Measurements from ENCODE around the gene PHF3. TPM values are rescaled to one million over a fixed set of nuclear protein-coding genes. Genes with fewer than 3 reads are reported as not detected.

The PHF3 gene
- total RNA-seq, 1 experiment from 2014 or later = 56.4 TPM

DNA sequence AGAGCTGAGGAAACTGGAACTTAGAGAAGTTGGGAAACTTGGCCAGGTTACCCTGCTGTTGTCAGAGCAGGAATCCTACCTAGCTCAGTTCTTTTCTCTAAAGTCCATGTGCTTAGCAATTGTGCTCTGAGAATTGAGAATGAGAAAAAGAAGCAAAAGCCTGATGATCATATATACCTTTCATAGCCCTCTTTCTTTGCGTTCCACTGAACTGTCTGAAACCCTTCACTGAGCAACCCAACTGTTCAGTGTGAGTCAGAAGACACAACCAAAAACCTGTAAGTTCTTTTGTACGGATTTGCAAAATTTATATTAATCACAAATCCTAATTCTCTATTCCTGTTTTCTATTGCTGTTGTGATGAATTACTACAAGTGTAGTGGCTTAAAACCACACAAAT, 80.6 kb downstream of the PHF3 start (continued):
- TF ChIP-seq ZBTB43 (CRISPR knock-in tag; IDR thresholded peaks at IDR 0.05) (no peak), PREB (CRISPR knock-in tag; IDR thresholded peaks at IDR 0.05; ENCODE audit: borderline replicate concordance) (no peak), ZBTB21 (CRISPR knock-in tag; IDR thresholded peaks at IDR 0.05; ENCODE audit: borderline replicate concordance) (no peak), TEAD1 (CRISPR knock-in tag; IDR thresholded peaks at IDR 0.05) (no peak), EMX1 (CRISPR knock-in tag; IDR thresholded peaks at IDR 0.05) (no peak), NFE2L1 (CRISPR knock-in tag; IDR thresholded peaks at IDR 0.05) (no peak)
- TF ChIP-seq, protein P1, sequence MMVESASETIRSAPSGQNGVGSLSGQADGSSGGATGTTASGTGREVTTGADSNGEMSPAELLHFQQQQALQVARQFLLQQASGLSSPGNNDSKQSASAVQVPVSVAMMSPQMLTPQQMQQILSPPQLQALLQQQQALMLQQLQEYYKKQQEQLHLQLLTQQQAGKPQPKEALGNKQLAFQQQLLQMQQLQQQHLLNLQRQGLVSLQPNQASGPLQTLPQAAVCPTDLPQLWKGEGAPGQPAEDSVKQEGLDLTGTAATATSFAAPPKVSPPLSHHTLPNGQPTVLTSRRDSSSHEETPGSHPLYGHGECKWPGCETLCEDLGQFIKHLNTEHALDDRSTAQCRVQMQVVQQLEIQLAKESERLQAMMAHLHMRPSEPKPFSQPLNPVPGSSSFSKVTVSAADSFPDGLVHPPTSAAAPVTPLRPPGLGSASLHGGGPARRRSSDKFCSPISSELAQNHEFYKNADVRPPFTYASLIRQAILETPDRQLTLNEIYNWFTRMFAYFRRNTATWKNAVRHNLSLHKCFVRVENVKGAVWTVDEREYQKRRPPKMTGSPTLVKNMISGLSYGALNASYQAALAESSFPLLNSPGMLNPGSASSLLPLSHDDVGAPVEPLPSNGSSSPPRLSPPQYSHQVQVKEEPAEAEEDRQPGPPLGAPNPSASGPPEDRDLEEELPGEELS (CRISPR knock-in tag; IDR thresholded peaks at IDR 0.05) = no peak
- TF ChIP-seq, protein P2, sequence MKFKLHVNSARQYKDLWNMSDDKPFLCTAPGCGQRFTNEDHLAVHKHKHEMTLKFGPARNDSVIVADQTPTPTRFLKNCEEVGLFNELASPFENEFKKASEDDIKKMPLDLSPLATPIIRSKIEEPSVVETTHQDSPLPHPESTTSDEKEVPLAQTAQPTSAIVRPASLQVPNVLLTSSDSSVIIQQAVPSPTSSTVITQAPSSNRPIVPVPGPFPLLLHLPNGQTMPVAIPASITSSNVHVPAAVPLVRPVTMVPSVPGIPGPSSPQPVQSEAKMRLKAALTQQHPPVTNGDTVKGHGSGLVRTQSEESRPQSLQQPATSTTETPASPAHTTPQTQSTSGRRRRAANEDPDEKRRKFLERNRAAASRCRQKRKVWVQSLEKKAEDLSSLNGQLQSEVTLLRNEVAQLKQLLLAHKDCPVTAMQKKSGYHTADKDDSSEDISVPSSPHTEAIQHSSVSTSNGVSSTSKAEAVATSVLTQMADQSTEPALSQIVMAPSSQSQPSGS (CRISPR knock-in tag; IDR thresholded peaks at IDR 0.05; ENCODE audit: borderline replicate concordance, low read depth) = no peak

DNA sequence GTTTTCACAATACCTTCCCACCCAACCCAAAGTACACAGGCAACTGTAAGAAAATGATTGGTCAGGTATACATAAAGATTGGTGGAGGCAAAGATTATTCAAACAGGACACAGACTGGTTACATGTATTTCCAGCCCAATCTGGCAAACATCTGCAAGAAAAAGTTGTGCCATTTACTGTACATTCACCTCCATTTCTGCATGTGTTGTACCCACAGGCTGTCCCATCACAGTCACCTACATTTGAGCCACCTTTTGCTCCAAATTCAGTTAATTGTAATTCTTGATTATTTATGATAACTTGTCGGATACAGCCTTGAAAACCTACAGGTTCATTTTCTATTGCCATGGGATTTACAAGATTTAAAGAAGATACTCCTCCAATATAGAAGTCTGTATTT, 85.6 kb downstream of the PHF3 start:
- Mint-ChIP-seq H3K36me3 (no peaks in the 10 kb centered on the region), H3K27ac (no peak overlapping the region), H3K27me3 (ENCODE audit: low read depth) (no peaks in the 10 kb centered on the region), H3K4me1 (no peaks in the 10 kb centered on the region), H3K9me3 (no peaks in the 10 kb centered on the region), H3K4me3 (no peak overlapping the region)
- TF ChIP-seq NR2C2 (CRISPR knock-in tag; IDR thresholded peaks at IDR 0.05) (no peak), ZNF512 (CRISPR knock-in tag; IDR thresholded peaks at IDR 0.05; ENCODE audit: borderline replicate concordance) (no peak), GABPB1 (CRISPR knock-in tag; IDR thresholded peaks at IDR 0.05) (no peak), FOXK1 (CRISPR knock-in tag; IDR thresholded peaks at IDR 0.05) (no peak), CBFB (CRISPR knock-in tag; IDR thresholded peaks at IDR 0.05; ENCODE audit: low read depth) (no peak)
- TF ChIP-seq, protein P3, sequence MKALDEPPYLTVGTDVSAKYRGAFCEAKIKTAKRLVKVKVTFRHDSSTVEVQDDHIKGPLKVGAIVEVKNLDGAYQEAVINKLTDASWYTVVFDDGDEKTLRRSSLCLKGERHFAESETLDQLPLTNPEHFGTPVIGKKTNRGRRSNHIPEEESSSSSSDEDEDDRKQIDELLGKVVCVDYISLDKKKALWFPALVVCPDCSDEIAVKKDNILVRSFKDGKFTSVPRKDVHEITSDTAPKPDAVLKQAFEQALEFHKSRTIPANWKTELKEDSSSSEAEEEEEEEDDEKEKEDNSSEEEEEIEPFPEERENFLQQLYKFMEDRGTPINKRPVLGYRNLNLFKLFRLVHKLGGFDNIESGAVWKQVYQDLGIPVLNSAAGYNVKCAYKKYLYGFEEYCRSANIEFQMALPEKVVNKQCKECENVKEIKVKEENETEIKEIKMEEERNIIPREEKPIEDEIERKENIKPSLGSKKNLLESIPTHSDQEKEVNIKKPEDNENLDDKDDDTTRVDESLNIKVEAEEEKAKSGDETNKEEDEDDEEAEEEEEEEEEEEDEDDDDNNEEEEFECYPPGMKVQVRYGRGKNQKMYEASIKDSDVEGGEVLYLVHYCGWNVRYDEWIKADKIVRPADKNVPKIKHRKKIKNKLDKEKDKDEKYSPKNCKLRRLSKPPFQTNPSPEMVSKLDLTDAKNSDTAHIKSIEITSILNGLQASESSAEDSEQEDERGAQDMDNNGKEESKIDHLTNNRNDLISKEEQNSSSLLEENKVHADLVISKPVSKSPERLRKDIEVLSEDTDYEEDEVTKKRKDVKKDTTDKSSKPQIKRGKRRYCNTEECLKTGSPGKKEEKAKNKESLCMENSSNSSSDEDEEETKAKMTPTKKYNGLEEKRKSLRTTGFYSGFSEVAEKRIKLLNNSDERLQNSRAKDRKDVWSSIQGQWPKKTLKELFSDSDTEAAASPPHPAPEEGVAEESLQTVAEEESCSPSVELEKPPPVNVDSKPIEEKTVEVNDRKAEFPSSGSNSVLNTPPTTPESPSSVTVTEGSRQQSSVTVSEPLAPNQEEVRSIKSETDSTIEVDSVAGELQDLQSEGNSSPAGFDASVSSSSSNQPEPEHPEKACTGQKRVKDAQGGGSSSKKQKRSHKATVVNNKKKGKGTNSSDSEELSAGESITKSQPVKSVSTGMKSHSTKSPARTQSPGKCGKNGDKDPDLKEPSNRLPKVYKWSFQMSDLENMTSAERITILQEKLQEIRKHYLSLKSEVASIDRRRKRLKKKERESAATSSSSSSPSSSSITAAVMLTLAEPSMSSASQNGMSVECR (CRISPR knock-in tag; IDR thresholded peaks at IDR 0.05; ENCODE audit: borderline replicate concordance) = no peak
- ChIA-PET CTCF (no interaction called here), POLR2A (no interaction called here)
- ATAC-seq (no peak), DNase-seq (ENCODE audit: low spot score) (no peak)
